SJSA1 (cell line): ENCODE measurements around the gene PLA2G1B. TPM values are rescaled to one million over a fixed set of nuclear protein-coding genes. Genes with fewer than 3 reads are reported as not detected.

Experiments
- DNase-seq, 2 experiments: peaks; one replicate each; pipeline ENCODE4 v3.0.0-alpha.2; 2015 to 2020; ENCODE audit warnings: low spot score in 2 of 2, low read depth in 1 of 2
- H3K27ac ChIP-seq: fragments of 250-450 bp; sonication (Bioruptor Pico); 2 replicates; pipeline ENCODE4 v1.5.1; 2020; ENCODE audit warnings: mild to moderate bottlenecking, moderate library complexity
- H3K27me3 ChIP-seq: fragments of 250-450 bp; sonication (Bioruptor Pico); replicated peaks from 2 replicates; pipeline ENCODE4 v1.5.1; 2020; ENCODE audit warnings: mild to moderate bottlenecking, moderate library complexity
- H3K36me3 ChIP-seq: fragments of 250-450 bp; sonication (Bioruptor Pico); 2 replicates; pipeline ENCODE4 v1.5.1; 2020; ENCODE audit warnings: mild to moderate bottlenecking
- H3K4me1 ChIP-seq: fragments of 250-450 bp; sonication (Bioruptor Pico); replicated peaks from 2 replicates; pipeline ENCODE4 v1.6.1; 2021; ENCODE audit warnings: mild to moderate bottlenecking
- H3K4me3 ChIP-seq: fragments of 250-450 bp; sonication (Bioruptor Pico); 2 replicates; pipeline ENCODE4 v1.5.1; 2020; ENCODE audit warnings: mild to moderate bottlenecking
- H3K9me3 ChIP-seq: fragments of 250-450 bp; sonication (Bioruptor Pico); replicated peaks from 2 replicates; pipeline ENCODE4 v1.5.1; 2020; ENCODE audit warnings: mild to moderate bottlenecking
- total RNA-seq: library from RNA; depleted of rRNA; stranded (reverse); fragments of >200 nt; shearing (Covaris generic); gene quantifications from 2 replicates; pipeline ENCODE4 v1.2.3, GENCODE V29; 2014

PLA2G1B gene
- total RNA-seq, 1 experiment from 2014 or later: not detected

DNA sequence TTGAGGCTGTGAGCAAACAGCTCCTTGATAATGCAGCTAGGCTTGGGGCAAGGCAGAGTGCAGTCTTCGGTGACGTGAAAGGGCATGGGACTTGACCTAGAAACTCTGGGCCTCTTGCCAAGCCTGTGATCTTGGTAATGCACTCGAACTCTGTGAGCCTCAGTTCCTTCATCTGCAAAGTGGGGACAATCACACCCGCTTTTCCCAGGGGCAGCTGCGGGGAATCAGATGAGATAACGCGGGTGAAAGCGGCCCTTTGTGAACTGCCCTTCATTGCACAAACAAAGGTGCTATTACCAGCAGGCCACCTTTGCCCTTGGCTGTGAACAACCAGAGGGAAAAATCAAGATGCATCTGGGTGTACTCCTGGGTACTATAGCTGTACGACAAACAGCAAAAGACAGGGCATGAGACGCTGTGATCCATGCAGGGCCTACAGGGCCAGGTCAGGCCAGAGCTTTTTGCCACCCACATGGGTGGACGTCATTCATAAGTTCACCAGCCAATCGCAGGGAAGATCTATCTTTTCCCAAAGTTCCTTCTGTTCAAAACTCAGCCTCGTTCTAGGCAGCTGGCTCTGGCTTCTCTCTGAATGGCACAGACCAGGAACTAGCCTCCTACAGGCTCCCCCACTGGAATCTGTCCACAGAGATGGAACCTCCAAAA, 38.2 kb upstream of the PLA2G1B start:
- DNase-seq: no peak
- Histone ChIP-seq H3K27me3 (peaks cover 71% of the 10 kb centered on the region), H3K4me3 (no peak overlapping the region)

DNA sequence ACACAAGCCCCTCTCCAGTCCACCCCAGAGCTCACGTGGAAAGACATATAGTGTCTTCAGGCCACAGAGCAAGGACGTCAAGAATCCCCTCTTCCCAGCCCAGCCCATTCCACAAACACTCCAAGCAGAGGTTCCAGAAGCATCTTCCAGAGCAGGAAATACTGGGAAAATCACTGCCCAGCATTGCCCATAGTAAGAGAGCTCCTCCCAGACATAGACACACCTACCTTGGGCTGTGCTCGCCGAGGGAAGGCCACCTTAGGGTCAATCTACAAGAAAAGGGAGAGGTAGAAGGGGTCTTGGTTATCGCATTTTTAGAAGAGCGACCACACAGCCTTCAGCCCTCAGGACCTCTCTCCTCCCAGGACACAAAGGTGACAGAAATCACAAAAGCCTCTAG, 36.9 kb upstream of the PLA2G1B start:
- Histone ChIP-seq H3K36me3 (no peaks in the 10 kb centered on the region), H3K4me1 (0 out of 2 replicates have a peak, but pooled peaks cover 3% of the 10 kb centered on the region), H3K27ac (no peak overlapping the region), H3K27me3 (peaks cover 59% of the 10 kb centered on the region), H3K4me3 (no peak overlapping the region), H3K9me3 (no peaks in the 10 kb centered on the region)
- DNase-seq: no peak

More for the DNA sequence above, 38.2 kb upstream of the PLA2G1B start:
- H3K27ac ChIP-seq: no peak overlapping the region
- H3K36me3 ChIP-seq: no peaks in the 10 kb centered on the region
- no peaks in the 10 kb centered on the region for H3K9me3 ChIP-seq
- H3K4me1 ChIP-seq: 0 out of 2 replicates have a peak, but pooled peaks cover 3% of the 10 kb centered on the region

GRCh38 chr12:120363274-120363855, 35.8 kb upstream of the PLA2G1B start:
- Histone ChIP-seq H3K27me3 (peaks cover 52% of the 10 kb centered on the region), H3K9me3 (no peaks in the 10 kb centered on the region), H3K36me3 (no peaks in the 10 kb centered on the region), H3K27ac (no peak overlapping the region), H3K4me3 (no peak overlapping the region), H3K4me1 (no peaks in the 10 kb centered on the region)
- DNase-seq: no peak

DNA sequence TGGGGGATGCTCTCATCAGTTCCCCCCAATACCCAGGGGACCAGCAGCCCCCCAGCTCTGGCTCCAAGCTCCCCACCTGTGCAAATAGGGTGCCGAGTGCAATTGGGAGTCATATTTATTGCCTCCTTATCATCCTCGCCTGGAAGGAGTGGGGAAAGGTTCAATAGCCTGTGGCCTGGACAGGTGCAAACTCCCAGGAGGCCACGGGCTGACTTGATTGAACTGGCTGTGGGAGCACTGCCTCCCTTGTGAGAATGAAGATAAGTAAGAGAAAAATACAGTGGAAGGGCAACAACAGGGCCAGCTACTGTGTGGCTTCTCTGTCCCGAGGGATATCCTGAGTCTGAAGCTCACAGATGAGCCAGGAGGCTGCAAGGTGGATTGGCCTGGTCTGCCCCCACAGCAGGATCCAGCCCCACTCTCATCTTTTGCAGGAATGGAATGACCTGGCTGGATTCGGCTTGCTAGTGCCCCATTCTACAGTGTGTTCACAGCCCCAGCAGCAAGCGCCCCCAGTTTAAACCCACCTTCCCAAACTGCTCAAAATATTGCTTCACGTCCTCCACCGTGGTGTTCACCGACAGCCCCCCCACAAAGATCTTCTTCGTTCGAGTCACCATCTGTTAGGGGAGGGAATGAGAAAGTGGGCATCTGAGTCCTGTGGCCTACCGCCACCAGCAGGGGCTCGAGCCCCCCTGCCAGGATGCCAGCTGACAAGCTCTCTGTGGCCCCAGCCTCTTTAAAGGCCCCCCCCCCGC, 35.1 kb upstream of the PLA2G1B start:
- peaks cover 48% of the 10 kb centered on the region for H3K27me3 ChIP-seq
- no peak overlapping the region for H3K27ac ChIP-seq
- no peaks in the 10 kb centered on the region for H3K36me3 ChIP-seq
- no peak for DNase-seq
- H3K4me3 ChIP-seq: no peak overlapping the region
- no peaks in the 10 kb centered on the region for H3K9me3 ChIP-seq
- H3K4me1 ChIP-seq: no peaks in the 10 kb centered on the region

DNA sequence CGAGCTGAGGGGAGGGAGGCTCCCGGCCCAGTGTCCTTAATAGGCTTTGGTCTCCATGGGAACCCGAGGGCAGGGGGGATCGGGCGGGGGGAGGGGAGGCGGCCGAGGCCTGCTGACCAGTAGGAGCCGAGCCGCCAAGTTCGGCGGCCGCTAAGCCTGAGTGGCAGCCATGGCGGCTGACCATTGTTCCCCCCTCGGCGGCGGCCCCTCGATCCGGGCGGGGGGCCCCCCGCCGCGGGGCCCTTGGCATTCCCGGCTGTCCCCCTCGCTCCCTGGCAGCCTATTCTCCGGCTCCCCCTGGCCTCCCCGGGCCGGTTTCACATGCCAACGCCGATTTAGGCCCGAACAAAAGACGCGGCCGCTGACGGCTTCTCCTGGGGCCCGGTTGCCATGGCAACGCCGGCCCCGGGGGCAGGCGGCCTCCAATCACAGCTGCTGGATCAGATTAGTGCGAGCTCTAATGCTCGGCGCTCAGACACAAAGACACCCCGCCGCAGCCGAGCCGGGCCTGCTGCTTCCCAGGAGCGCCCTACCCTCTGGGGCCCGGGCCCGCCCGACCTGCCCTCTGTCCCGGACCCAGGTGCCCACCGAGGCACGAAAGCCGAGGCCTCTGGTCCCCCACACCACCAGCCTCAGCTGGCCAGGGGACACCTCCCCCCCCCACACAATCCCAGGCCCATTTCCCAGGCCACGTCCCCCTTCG, 34.1 kb upstream of the PLA2G1B start:
- Histone ChIP-seq H3K4me3 (no peak overlapping the region), H3K4me1 (0 out of 2 replicates have a peak, but pooled peaks cover 5% of the 10 kb centered on the region), H3K9me3 (no peaks in the 10 kb centered on the region), H3K27me3 (peaks cover 38% of the 10 kb centered on the region), H3K27ac (no peak overlapping the region), H3K36me3 (no peaks in the 10 kb centered on the region)
- no peak for DNase-seq

GRCh38 chr12:120359128-120359527, 31.5 kb upstream of the PLA2G1B start:
- H3K27ac ChIP-seq: no peak overlapping the region

GRCh38 chr12:120358412-120359100, 31.0 kb upstream of the PLA2G1B start:
- Histone ChIP-seq H3K4me3 (no peak overlapping the region), H3K27me3 (peaks cover 20% of the 10 kb centered on the region), H3K36me3 (no peaks in the 10 kb centered on the region), H3K4me1 (0 out of 2 replicates have a peak, but pooled peaks cover 5% of the 10 kb centered on the region), H3K27ac (no peak overlapping the region), H3K9me3 (no peaks in the 10 kb centered on the region)
- DNase-seq: no peak

More at GRCh38 chr12:120359128-120359527, 31.5 kb upstream of the PLA2G1B start:
- H3K27me3 ChIP-seq: peaks cover 25% of the 10 kb centered on the region
- no peaks in the 10 kb centered on the region for H3K36me3 ChIP-seq
- DNase-seq: no peak
- no peak overlapping the region for H3K4me3 ChIP-seq
- 0 out of 2 replicates have a peak, but pooled peaks cover 5% of the 10 kb centered on the region for H3K4me1 ChIP-seq
- no peaks in the 10 kb centered on the region for H3K9me3 ChIP-seq

GRCh38 chr12:120357104-120357503, 29.5 kb upstream of the PLA2G1B start:
- Histone ChIP-seq H3K27ac (no peak overlapping the region), H3K4me1 (peaks cover 5% of the 10 kb centered on the region; the same call in 1 of the 2 replicates), H3K9me3 (no peaks in the 10 kb centered on the region), H3K27me3 (peaks cover 11% of the 10 kb centered on the region), H3K4me3 (no peak overlapping the region), H3K36me3 (no peaks in the 10 kb centered on the region)
- no peak for DNase-seq

- DNase-seq: peak; percentile 83 to 96
- Histone ChIP-seq H3K27ac (no peak overlapping the region), H3K4me3 (no peak overlapping the region), H3K4me1 (peaks cover 5% of the 10 kb centered on the region; the same call in 1 of the 2 replicates), H3K27me3 (peaks cover 6% of the 10 kb centered on the region), H3K9me3 (no peaks in the 10 kb centered on the region), H3K36me3 (no peaks in the 10 kb centered on the region)
Measured at GRCh38 chr12:120356567-120357030, 29.0 kb upstream of the PLA2G1B start.

DNA sequence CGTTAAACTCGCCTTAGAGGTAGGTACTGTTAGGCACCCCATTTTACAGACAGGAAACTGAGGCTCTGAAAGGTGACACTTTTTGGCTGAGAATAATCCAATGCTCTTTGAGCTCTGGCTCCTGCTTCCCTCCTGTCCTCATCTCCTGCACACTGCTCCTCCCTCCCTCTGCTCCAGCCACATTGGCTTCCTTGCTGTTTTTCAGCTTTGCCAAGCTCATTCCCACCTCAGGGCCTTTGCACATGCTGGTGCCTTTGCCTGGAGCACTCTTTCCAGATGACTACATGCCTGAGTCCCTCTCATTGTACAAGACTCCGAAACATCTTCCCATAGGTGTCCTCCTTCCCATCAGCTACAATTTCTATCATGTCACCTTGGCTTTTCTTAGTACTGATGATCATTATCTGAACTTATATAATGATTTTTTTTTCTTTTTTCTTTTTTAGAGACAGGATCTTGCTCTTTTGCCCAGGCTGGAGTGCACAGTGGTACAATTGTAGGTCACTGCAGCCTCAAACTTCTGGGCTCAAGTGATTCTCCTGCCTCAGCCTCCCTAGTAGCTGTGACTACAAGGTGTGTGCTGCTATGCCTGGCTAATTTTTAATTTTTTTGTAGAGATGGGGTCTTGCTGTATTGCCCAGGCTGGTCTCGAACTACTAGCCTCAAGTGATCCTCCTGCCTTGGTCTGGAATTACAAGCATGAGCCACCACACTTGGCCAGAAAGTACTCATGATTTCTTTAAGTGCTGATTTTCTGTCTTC, 26.2 kb upstream of the PLA2G1B start:
- H3K9me3 ChIP-seq: no peaks in the 10 kb centered on the region
- H3K36me3 ChIP-seq: no peaks in the 10 kb centered on the region
- H3K27me3 ChIP-seq: no peaks in the 10 kb centered on the region
- no peak overlapping the region for H3K4me3 ChIP-seq
- no peak overlapping the region for H3K27ac ChIP-seq
- DNase-seq: no peak
- H3K4me1 ChIP-seq: peaks cover 5% of the 10 kb centered on the region; the same call in 1 of the 2 replicates

DNA sequence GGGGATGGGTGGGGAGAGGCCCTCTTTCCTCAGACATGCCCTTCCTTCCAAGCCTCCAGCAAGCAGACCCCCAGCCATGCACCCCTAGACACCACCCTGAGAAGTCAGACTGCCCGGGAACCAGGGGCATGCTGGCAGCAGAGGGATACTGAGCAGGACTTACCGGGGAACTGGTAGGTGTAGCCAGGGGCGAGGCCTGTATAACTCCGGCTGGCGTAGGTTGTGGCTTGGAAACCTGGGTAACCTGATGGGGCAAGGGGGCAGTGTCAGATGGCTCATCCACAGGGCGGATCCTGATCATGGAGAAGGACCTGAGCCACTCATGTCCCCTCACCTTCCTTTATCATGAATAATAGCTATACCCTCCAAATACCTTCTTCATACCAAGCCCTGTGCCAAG, 25.6 kb upstream of the PLA2G1B start:
- DNase-seq: no peak
- Histone ChIP-seq H3K4me1 (peaks cover 5% of the 10 kb centered on the region; the same call in 1 of the 2 replicates), H3K4me3 (no peak overlapping the region), H3K27me3 (no peaks in the 10 kb centered on the region), H3K9me3 (no peaks in the 10 kb centered on the region), H3K36me3 (no peaks in the 10 kb centered on the region), H3K27ac (no peak overlapping the region)

DNA sequence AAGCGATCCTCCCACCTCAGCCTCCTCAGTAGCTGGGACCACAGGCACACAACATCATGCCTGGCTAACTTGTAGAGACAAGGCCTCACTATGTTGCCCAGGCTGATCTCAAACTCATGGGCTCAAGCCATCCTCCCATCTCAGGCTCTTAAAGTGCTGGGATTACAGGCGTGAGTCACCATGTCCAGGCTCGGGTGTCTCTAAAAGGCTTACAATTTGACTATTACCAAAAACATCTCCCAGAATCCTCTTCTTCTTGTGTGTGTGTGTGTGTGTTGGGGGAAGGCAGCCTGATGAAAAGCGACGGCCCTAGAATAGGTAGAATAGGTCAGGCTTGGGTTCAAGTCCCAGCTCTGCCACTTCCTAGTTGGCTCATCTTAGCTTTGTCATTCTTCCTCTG, 24.5 kb upstream of the PLA2G1B start:
- peak in 1 of 2 experiments; percentile 23 for DNase-seq
- Histone ChIP-seq H3K9me3 (no peaks in the 10 kb centered on the region), H3K27me3 (no peaks in the 10 kb centered on the region), H3K4me1 (peaks cover 5% of the 10 kb centered on the region; the same call in 1 of the 2 replicates), H3K36me3 (no peaks in the 10 kb centered on the region), H3K27ac (no peak overlapping the region), H3K4me3 (no peak overlapping the region)
